ENCODE measurements around the gene SKIC8. TPM values are rescaled to one million over a fixed set of nuclear protein-coding genes. Genes with fewer than 3 reads are reported as not detected.

SKIC8 gene
- total RNA-seq, 1 donor from 2014 or later, result 49.0 TPM

DNA sequence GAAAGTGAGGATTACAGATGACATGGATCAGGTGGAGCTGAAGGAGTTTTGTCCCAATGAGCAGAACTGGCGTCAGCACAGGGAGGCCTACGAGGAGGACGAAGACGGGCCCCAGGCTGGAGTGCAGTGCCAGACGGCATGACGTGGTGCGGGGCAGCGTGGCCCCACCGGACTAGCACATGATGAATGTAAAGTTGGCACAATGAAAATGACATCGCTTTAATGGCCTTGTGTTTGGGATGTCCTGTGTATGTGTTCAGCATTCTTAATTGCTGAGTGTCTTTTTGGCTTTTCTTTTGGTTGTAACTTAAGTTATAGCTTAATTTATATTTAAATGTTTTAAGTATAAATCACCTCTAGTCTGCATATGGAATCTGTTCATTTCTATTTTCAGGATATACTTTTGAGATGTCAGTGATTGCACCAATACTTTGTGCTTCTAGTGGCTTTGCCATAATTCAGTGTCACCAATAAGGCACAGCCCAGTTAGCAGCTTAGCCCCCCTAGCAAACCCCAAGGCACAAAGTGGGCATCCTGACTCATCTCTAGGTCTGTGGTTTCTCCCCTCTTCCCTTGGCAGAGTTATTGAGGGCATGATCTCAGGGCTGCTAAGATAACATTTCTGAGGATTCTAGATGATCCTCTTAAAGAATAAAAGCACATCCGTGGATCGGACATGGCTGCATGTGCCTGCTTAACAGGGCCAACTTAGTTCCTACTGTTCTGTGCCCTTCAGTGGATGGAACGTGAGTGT lies 18.9 kb downstream of the SKIC8 start:
- H3K36me3 ChIP-seq (ENCODE audit: control insufficient read depth, insufficient read depth, low read length), result peaks cover 17% of the 10 kb centered on the region
- no peak overlapping the region for H3K4me3 ChIP-seq (ENCODE audit: low read depth, low read length)
- FAIRE-seq, result no peak
- DNase-seq (ENCODE audit: low read depth), result no peak
- no peaks in the 10 kb centered on the region for H3K27me3 ChIP-seq (ENCODE audit: control insufficient read depth, insufficient read depth, low read length)
- TF ChIP-seq CTCF (IDR thresholded peaks at IDR 0.05; ENCODE audit: insufficient read depth, low read length, severe bottlenecking), result no peak

DNA sequence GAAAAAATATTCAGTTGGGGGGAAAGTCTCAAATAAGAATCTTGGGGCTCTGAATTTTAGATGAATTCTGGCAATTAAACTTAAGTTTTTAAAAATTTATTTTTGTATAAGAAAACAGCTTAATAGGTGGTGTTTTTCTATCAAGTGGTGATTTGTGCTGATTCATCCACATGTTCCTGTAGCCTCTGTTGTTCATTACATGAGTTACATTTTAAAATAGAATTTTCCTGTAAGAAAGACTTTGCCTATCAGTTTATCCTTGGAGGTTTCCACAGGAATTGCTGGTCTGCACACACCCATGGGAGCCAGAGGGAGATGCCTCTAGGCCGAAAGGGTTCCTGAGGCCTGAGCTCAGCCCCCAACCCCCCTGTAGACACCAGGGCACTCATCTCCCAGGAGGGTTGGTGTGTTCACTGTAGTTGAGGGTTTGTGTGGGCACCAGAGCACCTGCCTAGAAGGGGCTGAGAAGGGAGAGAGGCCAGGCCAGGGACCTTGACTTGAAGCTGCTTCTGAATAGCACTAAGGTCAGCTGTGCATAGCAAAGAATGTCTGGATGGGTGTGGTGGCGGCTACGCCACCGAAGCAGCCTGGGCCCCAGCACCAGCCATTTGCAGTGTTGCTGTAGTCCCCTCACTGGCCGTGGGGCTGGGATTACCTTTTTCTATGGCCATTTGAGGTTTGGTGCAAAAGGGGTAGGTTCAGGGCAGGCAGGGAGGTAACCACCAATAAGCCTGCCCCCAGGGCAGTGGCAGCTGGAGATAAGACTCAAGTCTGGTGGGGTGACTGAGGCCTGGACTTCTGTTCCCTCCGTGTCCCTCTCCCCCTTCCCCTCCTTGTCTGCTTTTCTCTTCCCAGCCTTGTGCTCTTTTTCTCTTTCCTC lies 23.1 kb downstream of the SKIC8 start:
- H3K4me3 ChIP-seq (ENCODE audit: low read depth, low read length), result no peak overlapping the region
- H3K27me3 ChIP-seq (ENCODE audit: control insufficient read depth, insufficient read depth, low read length), result no peaks in the 10 kb centered on the region
- no peak for FAIRE-seq
- DNase-seq (ENCODE audit: low read depth), result no peak
- peaks cover 15% of the 10 kb centered on the region for H3K36me3 ChIP-seq (ENCODE audit: control insufficient read depth, insufficient read depth, low read length)
- no peak for TF ChIP-seq CTCF (IDR thresholded peaks at IDR 0.05; ENCODE audit: insufficient read depth, low read length, severe bottlenecking)

- TF ChIP-seq CTCF (IDR thresholded peaks at IDR 0.05; ENCODE audit: insufficient read depth, low read length, severe bottlenecking), result no peak
- no peak for DNase-seq (ENCODE audit: low read depth)
- no peak overlapping the region for H3K4me3 ChIP-seq (ENCODE audit: low read depth, low read length)
- peaks cover 11% of the 10 kb centered on the region for H3K36me3 ChIP-seq (ENCODE audit: control insufficient read depth, insufficient read depth, low read length)
- no peaks in the 10 kb centered on the region for H3K27me3 ChIP-seq (ENCODE audit: control insufficient read depth, insufficient read depth, low read length)
- FAIRE-seq, result no peak
These were observed 24.4 kb downstream of the SKIC8 start for GRCh38 chr15:78274994-78275393.

- Histone ChIP-seq H3K27me3 (ENCODE audit: control insufficient read depth, insufficient read depth, low read length) (no peaks in the 10 kb centered on the region), H3K36me3 (ENCODE audit: control insufficient read depth, insufficient read depth, low read length) (peaks cover 5% of the 10 kb centered on the region), H3K4me3 (ENCODE audit: low read depth, low read length) (no peak overlapping the region)
- no peak for TF ChIP-seq CTCF (IDR thresholded peaks at IDR 0.05; ENCODE audit: insufficient read depth, low read length, severe bottlenecking)
- DNase-seq (ENCODE audit: low read depth) (no peak), FAIRE-seq (no peak)
These were observed 26.6 kb downstream of the SKIC8 start for GRCh38 chr15:78272776-78273175.

DNA sequence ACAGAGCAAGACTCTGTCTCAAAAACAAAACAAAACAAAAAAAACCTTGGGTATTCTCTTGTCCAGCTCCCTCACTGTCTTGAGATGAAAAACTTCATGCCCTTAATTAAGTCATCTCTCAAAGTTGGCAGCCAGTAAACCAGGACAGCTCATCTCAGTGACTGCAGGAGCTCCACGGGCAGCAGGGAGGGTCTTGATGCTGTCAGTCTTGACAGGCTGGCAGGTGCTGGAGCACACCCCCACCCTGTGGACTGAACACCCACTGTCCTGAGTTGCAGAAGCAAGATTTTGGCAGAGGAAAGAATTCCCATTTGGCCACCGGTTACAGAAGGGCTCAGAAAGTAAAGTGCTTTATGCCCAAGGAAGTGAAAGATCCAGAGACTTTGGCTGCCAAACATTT lies 27.1 kb downstream of the SKIC8 start:
- Histone ChIP-seq H3K27me3 (ENCODE audit: control insufficient read depth, insufficient read depth, low read length) (no peaks in the 10 kb centered on the region), H3K4me3 (ENCODE audit: low read depth, low read length) (no peak overlapping the region), H3K36me3 (ENCODE audit: control insufficient read depth, insufficient read depth, low read length) (peaks cover 5% of the 10 kb centered on the region)
- no peak for TF ChIP-seq CTCF (IDR thresholded peaks at IDR 0.05; ENCODE audit: insufficient read depth, low read length, severe bottlenecking)
- FAIRE-seq (no peak), DNase-seq (ENCODE audit: low read depth) (no peak)

Data from bronchial epithelial cell (primary cell).